ENCODE measurements around the gene LEMD2.

The LEMD2 gene

DNA sequence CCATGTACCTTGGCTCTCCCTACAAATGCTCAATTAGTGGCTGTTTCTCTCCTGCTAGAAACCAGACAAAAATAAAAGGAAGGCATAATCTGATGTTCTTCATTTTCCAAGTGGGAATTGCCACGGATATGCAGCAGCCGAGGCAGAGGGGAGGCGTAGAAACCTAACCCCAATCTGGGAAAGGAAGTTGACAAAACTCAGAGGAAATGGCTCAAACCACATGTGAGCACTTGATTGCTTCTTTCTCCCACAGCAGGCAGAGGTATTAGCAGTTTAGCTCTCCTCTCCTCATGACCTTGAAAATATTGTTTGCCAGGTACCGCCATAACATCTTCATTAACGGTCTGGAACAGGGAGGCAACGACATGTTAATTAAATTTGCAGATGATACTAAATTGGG lies 18.7 kb upstream of the LEMD2 start:
- Histone ChIP-seq H3K36me3 (replicated peaks) (no peaks in the 10 kb centered on the region), H3K27ac (no peak overlapping the region), H3K27me3 (replicated peaks) (peaks cover 18% of the 10 kb centered on the region), H3K4me3 (ENCODE audit: low read depth, low read length) (no peak overlapping the region)
- TF ChIP-seq, protein P1, sequence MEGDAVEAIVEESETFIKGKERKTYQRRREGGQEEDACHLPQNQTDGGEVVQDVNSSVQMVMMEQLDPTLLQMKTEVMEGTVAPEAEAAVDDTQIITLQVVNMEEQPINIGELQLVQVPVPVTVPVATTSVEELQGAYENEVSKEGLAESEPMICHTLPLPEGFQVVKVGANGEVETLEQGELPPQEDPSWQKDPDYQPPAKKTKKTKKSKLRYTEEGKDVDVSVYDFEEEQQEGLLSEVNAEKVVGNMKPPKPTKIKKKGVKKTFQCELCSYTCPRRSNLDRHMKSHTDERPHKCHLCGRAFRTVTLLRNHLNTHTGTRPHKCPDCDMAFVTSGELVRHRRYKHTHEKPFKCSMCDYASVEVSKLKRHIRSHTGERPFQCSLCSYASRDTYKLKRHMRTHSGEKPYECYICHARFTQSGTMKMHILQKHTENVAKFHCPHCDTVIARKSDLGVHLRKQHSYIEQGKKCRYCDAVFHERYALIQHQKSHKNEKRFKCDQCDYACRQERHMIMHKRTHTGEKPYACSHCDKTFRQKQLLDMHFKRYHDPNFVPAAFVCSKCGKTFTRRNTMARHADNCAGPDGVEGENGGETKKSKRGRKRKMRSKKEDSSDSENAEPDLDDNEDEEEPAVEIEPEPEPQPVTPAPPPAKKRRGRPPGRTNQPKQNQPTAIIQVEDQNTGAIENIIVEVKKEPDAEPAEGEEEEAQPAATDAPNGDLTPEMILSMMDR (IDR thresholded peaks at IDR 0.05; ENCODE audit: low read depth, low read length, missing control alignments) = no peak
- in situ Hi-C loops (cut with HindIII; ENCODE audit: low pct_ligation_motif_present, low sequenced_read_pairs) = no loop called here
- DNase-seq = no peak

DNA sequence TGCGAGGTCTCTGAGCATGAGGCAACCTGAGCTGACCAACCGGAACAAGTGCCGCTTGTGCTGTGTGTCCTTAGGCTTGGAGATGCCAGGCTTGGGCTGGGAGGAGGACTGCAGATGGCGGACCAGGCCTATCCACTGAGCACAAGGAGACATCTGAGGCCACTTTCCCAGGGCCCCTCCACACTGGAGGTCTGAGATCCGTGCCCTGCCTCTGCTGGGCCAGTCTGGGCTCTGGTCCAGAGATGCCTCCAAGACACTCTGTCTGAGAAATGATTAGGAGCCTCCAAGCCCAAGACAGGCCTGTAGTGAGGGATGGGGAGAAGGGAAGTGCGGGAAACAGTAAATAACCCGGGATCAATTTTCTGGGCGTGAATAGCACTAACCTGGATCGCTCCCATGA lies 17.9 kb upstream of the LEMD2 start:
- no peaks in the 10 kb centered on the region for H3K36me3 ChIP-seq (replicated peaks)
- H3K4me3 ChIP-seq (ENCODE audit: low read depth, low read length) = no peak overlapping the region
- TF ChIP-seq, protein P1 (IDR thresholded peaks at IDR 0.05; ENCODE audit: low read depth, low read length, missing control alignments) = no peak
- in situ Hi-C loops (cut with HindIII; ENCODE audit: low pct_ligation_motif_present, low sequenced_read_pairs) = no loop called here
- H3K27me3 ChIP-seq (replicated peaks) = peaks cover 14% of the 10 kb centered on the region
- H3K27ac ChIP-seq = no peak overlapping the region
- no peak for DNase-seq

DNA sequence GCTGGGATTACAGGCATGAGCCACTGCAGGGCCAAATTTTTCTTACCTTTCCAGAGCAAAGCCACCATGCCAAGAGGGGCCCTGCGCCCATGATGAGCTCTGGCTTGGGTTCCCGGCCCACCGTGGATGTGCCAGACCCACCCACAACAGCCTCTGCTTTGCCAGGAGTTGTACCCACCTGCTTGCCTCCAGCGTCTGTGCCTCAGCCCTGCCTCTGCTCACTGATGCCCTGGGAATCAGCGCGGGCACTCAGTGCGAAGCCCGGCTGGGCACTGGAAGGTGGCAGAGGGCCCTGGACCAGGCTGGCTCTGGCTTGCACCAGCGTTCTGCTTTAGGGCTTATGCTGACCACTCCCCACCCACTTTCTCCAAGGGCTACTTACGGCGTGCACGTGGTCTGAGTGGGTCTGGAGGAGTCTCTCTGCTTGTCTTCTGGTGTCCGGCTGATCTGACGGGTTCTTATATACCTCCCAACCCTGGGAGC lies 14.7 kb upstream of the LEMD2 start, which contains the start of gene MLN:
Gene MLN, minus strand, starts transcription at position 433 of the 483 bp plus-strand sequence. CDS start 2,840 bp downstream, outside the sequence.
- Histone ChIP-seq H3K27ac (no peak within 1 kb of the TSS), H3K4me3 (ENCODE audit: low read depth, low read length) (no peak within 1 kb of the TSS), H3K27me3 (replicated peaks) (peaks cover 6% of the 10 kb centered on the region), H3K36me3 (replicated peaks) (no peaks in the 10 kb centered on the region)
- TF ChIP-seq, protein P1 (IDR thresholded peaks at IDR 0.05; ENCODE audit: low read depth, low read length, missing control alignments) = no peak
- no peak for DNase-seq
- in situ Hi-C loops (cut with HindIII; ENCODE audit: low pct_ligation_motif_present, low sequenced_read_pairs) = no loop called here

DNA sequence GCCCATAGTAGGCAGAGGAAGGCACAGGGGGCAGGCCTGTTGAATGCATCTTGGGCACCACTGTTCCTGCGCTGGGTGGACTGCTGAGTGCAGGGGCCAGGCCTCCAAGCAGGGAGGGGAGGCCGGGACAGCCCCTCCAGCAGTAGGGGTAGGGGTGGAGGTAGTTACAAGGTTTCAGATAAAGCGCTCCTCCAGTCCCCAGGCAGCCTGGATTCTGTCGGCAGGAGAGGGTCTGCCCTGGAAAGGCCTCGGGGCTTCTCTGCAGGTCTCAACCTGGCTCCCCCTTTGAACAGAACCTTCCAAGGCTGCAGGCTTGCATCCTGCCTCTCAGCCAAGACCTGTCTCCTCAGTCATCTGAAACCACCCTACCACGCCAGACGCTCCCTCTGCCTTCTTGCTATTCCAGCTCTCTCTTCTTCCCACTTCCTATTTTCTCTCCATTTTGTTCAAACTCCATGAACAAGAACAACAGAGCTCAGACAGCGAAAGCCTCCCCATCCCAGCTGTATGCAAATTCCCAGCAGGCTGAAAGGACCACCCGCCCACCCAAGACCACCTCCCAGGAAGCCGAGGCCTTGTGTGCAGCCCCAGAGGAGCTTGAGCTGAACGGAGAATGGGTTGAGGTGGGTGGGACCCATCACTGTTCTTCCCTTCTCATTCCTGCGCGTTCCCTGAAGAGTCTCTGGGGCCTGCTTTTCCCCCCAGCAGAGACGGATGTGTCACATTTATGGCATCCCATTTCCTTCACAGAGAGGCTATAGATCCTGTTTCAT lies 13.4 kb upstream of the LEMD2 start:
- TF ChIP-seq, protein P1 (IDR thresholded peaks at IDR 0.05; ENCODE audit: low read depth, low read length, missing control alignments) = no peak
- Histone ChIP-seq H3K27ac (no peak overlapping the region), H3K36me3 (replicated peaks) (no peaks in the 10 kb centered on the region), H3K27me3 (replicated peaks) (no peaks in the 10 kb centered on the region), H3K4me3 (ENCODE audit: low read depth, low read length) (no peak overlapping the region)
- in situ Hi-C loops (cut with HindIII; ENCODE audit: low pct_ligation_motif_present, low sequenced_read_pairs) = no loop called here
- no peak for DNase-seq

DNA sequence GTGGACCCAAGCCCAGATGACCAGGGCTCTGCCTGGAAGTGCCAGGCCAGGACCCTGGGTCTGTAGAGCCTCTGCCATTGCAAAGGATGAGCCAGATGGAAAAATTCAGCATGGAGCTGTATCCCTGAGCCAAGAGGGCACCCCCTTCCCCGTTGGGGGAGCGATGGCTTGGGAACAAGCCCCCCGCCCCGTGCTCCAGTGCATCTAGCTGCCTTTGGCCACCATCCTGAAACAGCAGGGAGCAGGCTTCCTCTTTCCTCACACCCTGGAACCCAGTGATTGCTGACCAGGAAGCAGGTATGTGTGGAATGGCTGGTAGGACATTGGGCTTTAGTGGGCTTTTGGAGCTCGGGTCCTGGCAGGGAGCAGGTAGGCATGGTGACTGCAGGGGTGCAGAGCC lies 12.7 kb upstream of the LEMD2 start:
- Histone ChIP-seq H3K27ac (no peak overlapping the region), H3K36me3 (replicated peaks) (no peaks in the 10 kb centered on the region), H3K4me3 (ENCODE audit: low read depth, low read length) (no peak overlapping the region), H3K27me3 (replicated peaks) (no peaks in the 10 kb centered on the region)
- TF ChIP-seq, protein P1 (IDR thresholded peaks at IDR 0.05; ENCODE audit: low read depth, low read length, missing control alignments) = no peak
- in situ Hi-C loops (cut with HindIII; ENCODE audit: low pct_ligation_motif_present, low sequenced_read_pairs) = no loop called here
- no peak for DNase-seq

Data from brain microvascular endothelial cell (primary cell).